ENCODE data around the gene CPED1.

Gene CPED1

DNA sequence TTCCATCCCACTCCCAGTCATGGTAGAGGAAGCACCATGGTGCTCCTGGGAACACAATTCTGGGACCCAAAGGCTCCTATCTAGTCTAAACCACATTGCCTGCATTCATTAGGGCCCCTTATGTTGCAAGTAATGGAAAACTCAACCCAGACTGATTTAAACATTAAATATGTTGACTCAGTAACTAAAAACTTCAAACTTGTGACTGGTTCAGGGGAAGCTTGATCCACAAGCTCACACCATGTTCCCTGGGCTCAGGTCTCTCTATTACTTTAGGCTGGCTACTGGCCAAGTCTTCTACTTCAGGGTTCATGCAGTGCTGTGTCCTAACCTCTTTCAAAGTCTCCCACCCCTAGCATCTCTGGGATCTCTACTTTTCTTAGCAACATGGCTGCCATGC, 353.4 kb downstream of the CPED1 start:
- TF ChIP-seq, protein P1, sequence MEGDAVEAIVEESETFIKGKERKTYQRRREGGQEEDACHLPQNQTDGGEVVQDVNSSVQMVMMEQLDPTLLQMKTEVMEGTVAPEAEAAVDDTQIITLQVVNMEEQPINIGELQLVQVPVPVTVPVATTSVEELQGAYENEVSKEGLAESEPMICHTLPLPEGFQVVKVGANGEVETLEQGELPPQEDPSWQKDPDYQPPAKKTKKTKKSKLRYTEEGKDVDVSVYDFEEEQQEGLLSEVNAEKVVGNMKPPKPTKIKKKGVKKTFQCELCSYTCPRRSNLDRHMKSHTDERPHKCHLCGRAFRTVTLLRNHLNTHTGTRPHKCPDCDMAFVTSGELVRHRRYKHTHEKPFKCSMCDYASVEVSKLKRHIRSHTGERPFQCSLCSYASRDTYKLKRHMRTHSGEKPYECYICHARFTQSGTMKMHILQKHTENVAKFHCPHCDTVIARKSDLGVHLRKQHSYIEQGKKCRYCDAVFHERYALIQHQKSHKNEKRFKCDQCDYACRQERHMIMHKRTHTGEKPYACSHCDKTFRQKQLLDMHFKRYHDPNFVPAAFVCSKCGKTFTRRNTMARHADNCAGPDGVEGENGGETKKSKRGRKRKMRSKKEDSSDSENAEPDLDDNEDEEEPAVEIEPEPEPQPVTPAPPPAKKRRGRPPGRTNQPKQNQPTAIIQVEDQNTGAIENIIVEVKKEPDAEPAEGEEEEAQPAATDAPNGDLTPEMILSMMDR (IDR thresholded peaks at IDR 0.05; ENCODE audit: borderline replicate concordance, insufficient read depth, low read depth, low read length): no peak
- H3K4me3 ChIP-seq (ENCODE audit: low read depth, low read length): no peak overlapping the region

DNA sequence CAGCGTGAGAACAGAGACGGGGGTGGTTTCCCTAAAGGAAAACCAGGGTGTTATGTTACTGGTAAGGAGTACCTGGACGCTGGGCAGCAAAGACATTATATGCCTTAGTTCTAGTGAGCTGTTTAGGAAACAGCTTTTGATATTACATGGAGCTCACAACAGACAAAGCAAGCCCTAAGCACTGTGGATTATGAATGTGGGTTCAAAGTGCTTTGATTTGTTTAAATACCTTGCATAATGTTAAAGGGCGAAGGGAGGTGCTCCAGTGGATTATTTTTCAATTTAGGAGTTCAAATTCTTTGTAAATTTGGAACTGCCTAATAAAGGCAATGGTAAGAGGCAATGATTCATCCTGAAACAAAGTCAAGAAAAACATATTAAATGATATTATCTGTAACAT, 354.1 kb downstream of the CPED1 start:
- TF ChIP-seq, protein P1 (IDR thresholded peaks at IDR 0.05; ENCODE audit: borderline replicate concordance, insufficient read depth, low read depth, low read length): no peak
- no peak overlapping the region for H3K4me3 ChIP-seq (ENCODE audit: low read depth, low read length)

DNA sequence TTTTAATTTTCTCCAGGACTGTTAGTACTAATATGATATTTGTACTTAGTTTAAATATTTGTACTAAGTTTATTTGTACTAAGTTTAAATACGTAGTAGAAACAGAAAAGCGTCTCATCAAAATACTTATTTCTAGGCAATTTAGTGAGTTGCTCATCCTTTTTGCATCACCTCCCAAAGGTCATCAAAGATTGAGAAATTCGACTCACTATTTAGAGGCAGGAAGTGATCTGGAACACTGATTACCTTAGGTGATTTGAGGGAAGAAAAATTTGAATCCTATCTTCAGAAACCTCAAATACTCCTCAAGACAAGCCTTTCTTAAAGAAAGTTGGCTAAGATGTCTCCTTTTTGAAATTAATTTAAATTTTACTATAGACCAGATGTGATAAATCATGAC, 354.8 kb downstream of the CPED1 start:
- TF ChIP-seq, protein P1 (IDR thresholded peaks at IDR 0.05; ENCODE audit: borderline replicate concordance, insufficient read depth, low read depth, low read length): no peak
- H3K4me3 ChIP-seq (ENCODE audit: low read depth, low read length): no peak overlapping the region

DNA sequence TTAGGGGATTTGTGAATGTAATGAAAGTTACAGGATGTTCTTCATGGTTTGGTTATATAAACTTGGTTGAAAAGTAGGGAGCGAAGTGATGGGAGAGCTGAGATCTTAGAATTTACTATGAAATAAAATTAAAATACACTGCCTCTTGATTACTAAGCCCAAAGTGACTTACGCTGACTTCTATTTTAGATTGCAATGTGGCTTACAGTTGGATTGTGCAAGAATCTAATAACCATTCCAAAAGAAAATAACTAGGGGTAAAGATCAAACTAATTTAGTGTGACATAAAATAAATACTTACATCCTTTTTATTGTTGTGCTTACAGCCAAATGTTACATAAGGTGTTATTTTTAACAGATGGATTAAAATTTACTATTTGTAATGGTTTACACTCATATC, 355.6 kb downstream of the CPED1 start:
- no peak overlapping the region for H3K4me3 ChIP-seq (ENCODE audit: low read depth, low read length)
- TF ChIP-seq, protein P1 (IDR thresholded peaks at IDR 0.05; ENCODE audit: borderline replicate concordance, insufficient read depth, low read depth, low read length): no peak

DNA sequence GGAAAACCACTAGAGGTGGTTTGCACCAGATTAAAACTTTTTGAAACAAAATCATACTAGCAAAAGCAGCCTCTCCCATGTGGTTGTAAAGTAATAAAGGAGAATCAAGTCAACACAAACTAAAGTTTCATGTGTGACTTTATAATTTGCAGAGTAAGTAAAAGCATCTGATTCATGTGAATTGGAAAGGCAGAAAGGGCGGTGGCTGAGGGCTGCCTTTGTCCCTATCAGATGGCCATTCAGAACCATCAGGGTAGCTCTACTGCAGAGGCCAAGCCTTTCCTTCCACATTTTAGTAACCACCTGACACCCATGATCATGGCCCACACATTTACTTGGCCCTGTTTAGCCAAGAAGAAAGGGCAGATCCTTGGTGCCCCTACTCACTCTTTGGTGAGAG, 356.0 kb downstream of the CPED1 start:
- TF ChIP-seq, protein P1 (IDR thresholded peaks at IDR 0.05; ENCODE audit: borderline replicate concordance, insufficient read depth, low read depth, low read length): no peak
- H3K4me3 ChIP-seq (ENCODE audit: low read depth, low read length): no peak overlapping the region

Data from GM12875 (cell line).